Measurements from ENCODE around the gene KLHL34. TPM values are rescaled to one million over a fixed set of nuclear protein-coding genes. Genes with fewer than 3 reads are reported as not detected.

KLHL34 gene
- total and polyA plus RNA-seq, 7 experiments from 2014 or later, result 0.41 to 5.3 (median 3.5) TPM

GRCh38 chrX:21657318-21658151 lies 595 bp downstream of the KLHL34 start:
- Mint-ChIP-seq H3K36me3 (no peaks in the 10 kb centered on the region), H3K27ac (peak overlapping the region in 8 of 9 donors; percentile 70 to 89 (median 82)), H3K4me3 (peak overlapping the region; percentile 65 to 86 (median 80)), H3K9me3 (no peaks in the 10 kb centered on the region), H3K27me3 (peaks cover 0 to 17% (median 4%) of the 10 kb centered on the region in 5 donors), H3K4me1 (peaks cover 0 to 28% (median 4%) of the 10 kb centered on the region in 7 donors)
- CTCF ChIA-PET, result interaction anchor here (0.7 kb wide), 1 partner anchor 10 kb away, joined by 3 read pairs; no protein-coding TSS in a partner anchor
- ATAC-seq (no peak), DNase-seq (peak in 6 of 9 donors; percentile 22 to 51 (median 46))
- Histone ChIP-seq H3K27me3 (ENCODE audit: control insufficient read depth in 2 of 2, insufficient read depth in 2 of 2, low read length in 2 of 2) (no peaks in the 10 kb centered on the region), H3K36me3 (ENCODE audit: control insufficient read depth in 2 of 3, insufficient read depth in 3 of 3, low read length in 3 of 3) (no peaks in the 10 kb centered on the region), H3K27ac (ENCODE audit: low read depth, low read length) (peak overlapping the region; percentile 59), H3K9me3 (ENCODE audit: control insufficient read depth in 2 of 3, low read length in 3 of 3) (no peaks in the 10 kb centered on the region), H3K4me3 (ENCODE audit: low read length) (peak overlapping the region; percentile 43), H3K4me1 (ENCODE audit: control insufficient read depth in 2 of 2, insufficient read depth in 2 of 2, low read length in 2 of 2) (no peaks in the 10 kb centered on the region)
- intact Hi-C loops (cut with micrococcal nuclease), result loop anchor here in 1 of 2 donors (1.0 to 2.0 kb wide), 2 partner anchors 67 to 283 kb away; partner anchors contain the start of gene CNKSR2
- POLR2A ChIA-PET, result interaction anchor here (0.6 to 1.1 kb wide), 2 partner anchors 182 to 283 kb away, joined by 3 read pairs; partner anchors contain the start of genes CNKSR2 and MBTPS2

- no peak overlapping the region for H3K27ac ChIP-seq (ENCODE audit: low read depth, low read length)
- Mint-ChIP-seq H3K27me3 (peaks cover 0 to 12% (median 4%) of the 10 kb centered on the region in 5 donors), H3K27ac (no peak overlapping the region), H3K9me3 (no peaks in the 10 kb centered on the region), H3K4me3 (peak overlapping the region in 3 of 10 donors; percentile 5 to 78 (median 23)), H3K36me3 (no peaks in the 10 kb centered on the region), H3K4me1 (peaks cover 0 to 28% (median 4%) of the 10 kb centered on the region in 7 donors)
- POLR2A ChIA-PET, result interaction anchor here (0.6 kb wide), 1 partner anchor 283 kb away, joined by 3 read pairs; the partner anchor contains the start of gene CNKSR2
- H3K36me3 ChIP-seq (ENCODE audit: control insufficient read depth in 2 of 3, insufficient read depth in 3 of 3, low read length in 3 of 3), result no peaks in the 10 kb centered on the region
- H3K27me3 ChIP-seq (ENCODE audit: control insufficient read depth in 2 of 2, insufficient read depth in 2 of 2, low read length in 2 of 2), result no peaks in the 10 kb centered on the region
- CTCF ChIA-PET, result interaction anchor here (0.7 kb wide), 1 partner anchor 9 kb away, joined by 3 read pairs; no protein-coding TSS in a partner anchor
- no peaks in the 10 kb centered on the region for H3K9me3 ChIP-seq (ENCODE audit: control insufficient read depth in 2 of 3, low read length in 3 of 3)
- intact Hi-C loops (cut with micrococcal nuclease), result loop anchor here in 1 of 2 donors (2.0 kb wide), 1 partner anchor 66 kb away; no protein-coding TSS in a partner anchor
- no peak overlapping the region for H3K4me3 ChIP-seq (ENCODE audit: low read length)
- DNase-seq (peak in 1 of 9 donors; percentile 2), ATAC-seq (no peak)
- no peaks in the 10 kb centered on the region for H3K4me1 ChIP-seq (ENCODE audit: control insufficient read depth in 2 of 2, insufficient read depth in 2 of 2, low read length in 2 of 2)
These were observed 1.4 kb downstream of the KLHL34 start for GRCh38 chrX:21656587-21657317.

- ATAC-seq, result no peak
- Mint-ChIP-seq H3K27ac (peak overlapping the region in 4 of 9 donors; percentile 9 to 63 (median 48)), H3K36me3 (no peaks in the 10 kb centered on the region), H3K4me3 (peak overlapping the region in 4 of 10 donors; percentile 4 to 16 (median 9)), H3K9me3 (no peaks in the 10 kb centered on the region), H3K4me1 (peaks cover 0 to 28% (median 4%) of the 10 kb centered on the region in 7 donors), H3K27me3 (peaks cover 0 to 10% (median 4%) of the 10 kb centered on the region in 5 donors)
- H3K27ac ChIP-seq (ENCODE audit: low read depth, low read length), result no peak overlapping the region
- intact Hi-C loops (cut with micrococcal nuclease), result loop anchor here in 1 of 2 donors (2.0 kb wide), 1 partner anchor 65 kb away; no protein-coding TSS in a partner anchor
- ChIA-PET POLR2A (no interaction called here), CTCF (no interaction called here)
- H3K27me3 ChIP-seq (ENCODE audit: control insufficient read depth in 2 of 2, insufficient read depth in 2 of 2, low read length in 2 of 2), result no peaks in the 10 kb centered on the region
- peak in 1 of 9 donors; percentile 4 for DNase-seq
- H3K9me3 ChIP-seq (ENCODE audit: control insufficient read depth in 2 of 3, low read length in 3 of 3), result no peaks in the 10 kb centered on the region
- no peaks in the 10 kb centered on the region for H3K4me1 ChIP-seq (ENCODE audit: control insufficient read depth in 2 of 2, insufficient read depth in 2 of 2, low read length in 2 of 2)
- no peak overlapping the region for H3K4me3 ChIP-seq (ENCODE audit: low read length)
- no peaks in the 10 kb centered on the region for H3K36me3 ChIP-seq (ENCODE audit: control insufficient read depth in 2 of 3, insufficient read depth in 3 of 3, low read length in 3 of 3)
These were observed 2.1 kb downstream of the KLHL34 start for GRCh38 chrX:21655901-21656586.

- H3K4me3 Mint-ChIP-seq, result no peak overlapping the region
- Histone ChIP-seq H3K36me3 (ENCODE audit: control insufficient read depth in 2 of 3, insufficient read depth in 3 of 3, low read length in 3 of 3) (no peaks in the 10 kb centered on the region), H3K27me3 (ENCODE audit: control insufficient read depth in 2 of 2, insufficient read depth in 2 of 2, low read length in 2 of 2) (no peaks in the 10 kb centered on the region), H3K9me3 (ENCODE audit: control insufficient read depth in 2 of 3, low read length in 3 of 3) (no peaks in the 10 kb centered on the region), H3K27ac (ENCODE audit: low read depth, low read length) (no peak overlapping the region), H3K4me3 (ENCODE audit: low read length) (no peak overlapping the region), H3K4me1 (ENCODE audit: control insufficient read depth in 2 of 2, insufficient read depth in 2 of 2, low read length in 2 of 2) (no peaks in the 10 kb centered on the region)
- H3K27me3 Mint-ChIP-seq, result no peaks in the 10 kb centered on the region
- POLR2A ChIA-PET, result no interaction called here
- H3K4me1 Mint-ChIP-seq, result no peaks in the 10 kb centered on the region
- H3K36me3 Mint-ChIP-seq, result peaks cover 0 to 11% (median 5%) of the 10 kb centered on the region in 5 donors
- H3K9me3 Mint-ChIP-seq, result no peaks in the 10 kb centered on the region
- DNase-seq, result no peak
- no peak for ATAC-seq
- CTCF ChIA-PET, result no interaction called here
- no peak overlapping the region for H3K27ac Mint-ChIP-seq
- intact Hi-C loops (cut with micrococcal nuclease), result no loop called here
These were observed 12.2 kb downstream of the KLHL34 start for GRCh38 chrX:21645886-21646285.

GRCh38 chrX:21645431-21645830 lies 12.7 kb downstream of the KLHL34 start:
- H3K4me3 Mint-ChIP-seq, result no peak overlapping the region
- no peaks in the 10 kb centered on the region for H3K27me3 Mint-ChIP-seq
- H3K9me3 Mint-ChIP-seq, result no peaks in the 10 kb centered on the region
- H3K36me3 Mint-ChIP-seq, result peaks cover 0 to 11% (median 5%) of the 10 kb centered on the region in 5 donors
- Histone ChIP-seq H3K4me3 (ENCODE audit: low read length) (no peak overlapping the region), H3K27ac (ENCODE audit: low read depth, low read length) (no peak overlapping the region), H3K36me3 (ENCODE audit: control insufficient read depth in 2 of 3, insufficient read depth in 3 of 3, low read length in 3 of 3) (no peaks in the 10 kb centered on the region), H3K27me3 (ENCODE audit: control insufficient read depth in 2 of 2, insufficient read depth in 2 of 2, low read length in 2 of 2) (no peaks in the 10 kb centered on the region), H3K9me3 (ENCODE audit: control insufficient read depth in 2 of 3, low read length in 3 of 3) (no peaks in the 10 kb centered on the region), H3K4me1 (ENCODE audit: control insufficient read depth in 2 of 2, insufficient read depth in 2 of 2, low read length in 2 of 2) (no peaks in the 10 kb centered on the region)
- ATAC-seq, result no peak
- POLR2A ChIA-PET, result no interaction called here
- CTCF ChIA-PET, result no interaction called here
- H3K27ac Mint-ChIP-seq, result no peak overlapping the region
- no peaks in the 10 kb centered on the region for H3K4me1 Mint-ChIP-seq
- DNase-seq, result no peak
- intact Hi-C loops (cut with micrococcal nuclease), result no loop called here

GRCh38 chrX:21639775-21640174 lies 18.4 kb downstream of the KLHL34 start:
- Mint-ChIP-seq H3K36me3 (peaks cover 0 to 8% (median 0%) of the 10 kb centered on the region in 5 donors), H3K27ac (no peak overlapping the region), H3K4me3 (no peak overlapping the region), H3K4me1 (no peaks in the 10 kb centered on the region), H3K9me3 (no peaks in the 10 kb centered on the region), H3K27me3 (no peaks in the 10 kb centered on the region)
- H3K27me3 ChIP-seq (ENCODE audit: control insufficient read depth in 2 of 2, insufficient read depth in 2 of 2, low read length in 2 of 2), result no peaks in the 10 kb centered on the region
- CTCF ChIA-PET, result no interaction called here
- DNase-seq, result no peak
- POLR2A ChIA-PET, result no interaction called here
- no peaks in the 10 kb centered on the region for H3K4me1 ChIP-seq (ENCODE audit: control insufficient read depth in 2 of 2, insufficient read depth in 2 of 2, low read length in 2 of 2)
- H3K36me3 ChIP-seq (ENCODE audit: control insufficient read depth in 2 of 3, insufficient read depth in 3 of 3, low read length in 3 of 3), result no peaks in the 10 kb centered on the region
- no peak for ATAC-seq
- H3K9me3 ChIP-seq (ENCODE audit: control insufficient read depth in 2 of 3, low read length in 3 of 3), result no peaks in the 10 kb centered on the region
- intact Hi-C loops (cut with micrococcal nuclease), result no loop called here
- H3K4me3 ChIP-seq (ENCODE audit: low read length), result no peak overlapping the region
- H3K27ac ChIP-seq (ENCODE audit: low read depth, low read length), result no peak overlapping the region

Data from naive thymus-derived CD4-positive, alpha-beta T cell (primary cell).